GM19328 (cell line): Measurements from ENCODE around the gene ATP9B.
"Not testable (repeated sequence)": the region's sequence is repeated elsewhere in the genome, so short reads cannot be mapped to it uniquely, and the experiment has no call there.

Source experiments
- ATAC-seq: cut with Tn5 transposase; IDR thresholded peaks from one replicate; pipeline ENCODE4 v1.9.1; 2021; ENCODE audit warnings: mild to moderate bottlenecking, moderate library complexity; ENCODE audit not compliant: unreplicated experiment

ATP9B gene

DNA sequence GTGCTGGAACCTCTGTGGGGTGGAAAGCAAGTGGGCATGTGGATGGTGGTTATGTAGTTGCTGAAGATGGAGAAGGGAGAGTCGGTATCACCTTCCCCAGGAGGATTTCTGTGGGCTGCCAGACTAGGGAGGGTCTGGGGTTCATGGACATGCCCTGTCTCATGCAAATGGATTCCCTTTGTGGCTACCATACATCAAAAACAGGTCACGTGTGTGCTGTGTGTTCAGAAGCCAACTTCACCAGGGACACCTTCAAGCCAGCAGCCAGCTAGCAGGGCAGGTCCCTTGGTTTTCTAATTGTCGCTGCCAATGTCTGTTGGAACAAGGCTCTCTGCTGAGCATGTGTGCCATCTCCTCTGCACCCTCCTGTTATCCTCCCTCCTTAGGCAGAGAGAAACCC, 155.2 kb downstream of the ATP9B start:
- ATAC-seq, result no peak

DNA sequence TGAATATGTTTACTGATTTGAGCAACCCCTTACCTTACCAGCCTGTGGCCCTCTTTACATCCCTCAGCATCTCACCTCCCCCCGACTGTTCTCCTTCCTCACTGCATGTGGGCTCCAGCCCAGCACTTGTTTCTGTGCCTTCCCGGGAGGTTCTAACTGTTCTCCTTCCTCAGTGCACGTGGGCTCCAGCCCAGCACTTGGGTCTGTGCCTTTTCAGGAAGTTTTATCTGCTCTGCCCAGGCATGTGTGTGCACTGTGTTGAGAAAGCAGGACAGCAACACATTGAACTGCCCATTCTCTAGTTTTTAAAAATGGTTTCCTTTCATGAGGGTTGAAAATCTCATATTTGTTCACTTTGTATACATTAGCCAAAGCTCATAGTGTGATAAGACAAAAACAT, 158.4 kb downstream of the ATP9B start:
- no peak for ATAC-seq

DNA sequence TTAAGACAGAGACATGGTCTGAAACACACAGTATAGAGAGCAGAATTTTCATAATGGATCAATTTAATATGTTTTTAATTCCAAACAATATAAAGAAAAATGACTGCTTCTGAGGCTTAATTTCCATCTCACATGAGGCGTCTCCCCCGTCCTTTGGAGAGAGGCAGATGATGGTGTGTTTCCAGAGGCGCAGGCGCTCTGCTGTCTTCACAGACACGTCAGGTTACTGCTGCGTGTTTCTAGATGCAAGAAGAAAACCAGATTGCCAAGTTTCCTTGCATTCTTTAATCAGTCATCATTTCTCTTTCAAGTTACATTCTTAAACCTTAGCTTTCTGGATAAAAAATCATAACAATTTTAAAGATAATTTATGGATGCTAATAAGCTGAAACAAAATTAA, 160.2 kb downstream of the ATP9B start:
- no peak for ATAC-seq

DNA sequence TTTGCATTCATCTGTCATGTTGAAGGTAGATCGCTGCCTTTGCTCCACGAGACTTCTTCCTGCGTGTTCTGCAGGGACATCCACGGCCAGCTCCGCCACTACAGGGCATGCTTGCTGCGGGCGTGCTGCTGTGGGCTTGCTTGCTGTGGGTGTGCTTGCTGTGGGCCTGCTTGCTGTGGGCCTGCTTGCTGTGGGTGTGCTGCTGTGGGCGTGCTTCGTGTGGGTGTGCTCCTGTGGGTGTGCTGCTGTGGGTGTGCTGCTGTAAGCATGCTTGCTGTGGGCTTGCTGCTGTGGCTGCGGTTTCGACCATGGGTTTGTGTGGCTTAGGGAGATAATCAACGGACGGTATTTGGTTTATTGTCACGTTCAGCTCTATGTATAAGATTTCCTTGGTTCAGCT, 165.2 kb downstream of the ATP9B start:
- no peak for ATAC-seq

DNA sequence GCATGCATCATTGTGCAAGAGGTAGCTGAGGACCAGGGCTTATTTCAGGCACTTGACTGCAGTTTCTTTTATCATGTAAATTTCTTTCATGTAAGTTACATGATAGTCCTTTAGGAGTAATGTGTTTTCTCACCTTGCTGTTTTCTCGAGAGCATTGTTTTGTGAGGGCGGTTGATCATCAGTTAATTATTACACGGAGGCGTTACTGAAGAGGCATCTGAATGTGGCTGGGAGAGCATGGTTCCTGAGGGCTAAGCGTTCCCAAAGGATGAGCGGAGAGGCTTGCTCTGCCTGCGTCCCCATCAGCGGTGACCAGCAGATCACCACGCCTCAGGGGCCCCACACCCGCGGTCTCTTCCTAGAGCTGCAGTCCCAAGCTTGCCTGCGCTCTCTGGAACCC, 170.4 kb downstream of the ATP9B start:
- no peak for ATAC-seq

DNA sequence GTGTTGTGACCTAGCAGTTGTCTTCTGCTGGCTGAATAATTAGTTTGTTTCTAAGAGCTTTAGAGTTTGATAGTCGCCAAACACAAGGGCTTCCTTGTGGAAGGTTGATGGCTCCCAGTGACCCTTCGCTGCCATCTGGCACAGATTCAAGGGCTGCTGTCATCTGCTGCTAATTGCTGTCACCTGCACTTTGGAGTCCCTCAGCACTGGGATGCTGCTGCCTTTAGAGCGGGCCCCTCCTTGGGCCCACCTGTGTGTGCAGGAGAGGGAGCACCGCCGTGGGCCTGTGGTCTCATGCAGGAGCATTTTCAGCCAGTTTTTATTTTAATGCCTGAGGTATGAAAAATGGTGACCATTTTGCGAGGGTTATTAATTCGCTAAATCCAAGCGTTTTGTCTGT, 172.6 kb downstream of the ATP9B start:
- no peak for ATAC-seq

DNA sequence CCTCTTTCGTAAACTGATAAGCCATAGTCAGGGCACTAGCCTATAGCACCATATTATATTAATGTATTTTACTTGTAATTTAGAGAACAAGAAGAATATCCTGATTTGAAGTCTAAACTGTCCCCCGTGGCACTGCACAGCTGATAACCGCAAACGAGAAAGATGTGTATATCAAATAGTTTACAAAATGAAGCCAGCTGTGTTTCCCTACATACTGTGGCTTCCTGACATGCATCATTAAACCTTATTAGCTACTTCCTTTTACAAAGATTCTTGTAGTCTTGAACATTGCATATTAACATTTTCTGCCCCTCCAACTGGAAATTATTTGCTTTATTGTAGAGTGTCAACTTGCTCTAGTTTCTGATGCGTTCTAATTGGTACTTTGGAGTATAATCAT, 173.1 kb downstream of the ATP9B start:
- no peak for ATAC-seq

DNA sequence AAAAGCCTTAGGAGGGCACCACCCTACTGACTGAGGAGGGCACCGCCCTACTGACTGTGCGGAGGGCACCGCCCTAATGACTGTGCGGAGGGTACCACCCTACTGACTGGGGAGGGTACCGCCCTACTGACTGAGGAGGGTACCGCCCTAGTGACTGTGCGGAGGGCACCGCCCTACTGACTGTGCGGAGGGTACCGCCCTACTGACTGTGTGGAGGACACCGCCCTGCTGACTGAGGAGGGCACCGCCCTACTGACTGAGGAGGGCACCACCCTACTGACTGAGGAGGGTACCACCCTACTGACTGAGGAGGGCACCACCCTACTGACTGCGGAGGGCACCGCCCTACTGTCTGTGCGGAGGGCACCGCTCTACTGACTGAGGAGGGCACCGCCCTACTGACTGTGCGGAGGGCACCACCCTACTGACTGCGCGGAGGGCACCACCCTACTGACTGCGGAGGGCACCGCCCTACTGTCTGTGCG, 176.4 kb downstream of the ATP9B start:
- no peak for ATAC-seq

DNA sequence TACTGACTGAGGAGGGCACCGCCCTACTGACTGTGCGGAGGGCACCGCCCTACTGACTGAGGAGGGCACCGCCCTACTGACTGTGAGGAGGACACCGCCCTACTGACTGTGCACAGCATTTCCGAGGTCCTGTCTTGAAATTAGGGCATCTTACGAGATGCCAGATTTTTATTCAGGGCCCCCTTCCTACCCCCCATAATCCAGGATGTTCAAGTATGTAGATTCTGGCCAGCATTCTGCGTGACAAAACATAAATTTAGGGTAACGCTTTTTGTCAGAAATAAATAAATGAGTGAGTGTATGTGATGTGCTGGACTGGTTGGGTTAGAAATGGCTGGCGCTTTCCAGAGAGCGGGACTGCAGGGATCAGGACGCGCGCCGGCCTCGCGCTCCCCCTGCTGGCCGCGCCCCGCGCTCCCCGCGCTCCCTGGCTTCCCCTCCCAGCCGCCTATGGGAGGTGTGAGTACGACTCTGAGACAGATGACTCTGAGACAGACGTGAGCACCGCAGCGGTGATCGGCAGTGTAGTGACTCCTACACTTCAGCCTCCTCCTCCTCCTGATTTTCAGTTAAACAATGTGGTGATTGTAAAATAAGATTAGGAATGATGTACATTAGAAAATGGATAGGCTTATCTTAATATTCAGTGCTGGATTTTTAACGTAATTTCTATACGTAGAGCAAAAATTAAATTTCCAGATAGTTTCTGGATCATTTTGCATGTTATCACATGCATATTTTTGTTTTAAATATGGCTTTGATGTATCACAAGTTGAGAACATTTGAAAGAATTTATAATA, 177.3 kb downstream of the ATP9B start:
- ATAC-seq, result peak; percentile 99

GRCh38 chr18:79248495-79249060, 179.4 kb downstream of the ATP9B start:
- no peak for ATAC-seq

DNA sequence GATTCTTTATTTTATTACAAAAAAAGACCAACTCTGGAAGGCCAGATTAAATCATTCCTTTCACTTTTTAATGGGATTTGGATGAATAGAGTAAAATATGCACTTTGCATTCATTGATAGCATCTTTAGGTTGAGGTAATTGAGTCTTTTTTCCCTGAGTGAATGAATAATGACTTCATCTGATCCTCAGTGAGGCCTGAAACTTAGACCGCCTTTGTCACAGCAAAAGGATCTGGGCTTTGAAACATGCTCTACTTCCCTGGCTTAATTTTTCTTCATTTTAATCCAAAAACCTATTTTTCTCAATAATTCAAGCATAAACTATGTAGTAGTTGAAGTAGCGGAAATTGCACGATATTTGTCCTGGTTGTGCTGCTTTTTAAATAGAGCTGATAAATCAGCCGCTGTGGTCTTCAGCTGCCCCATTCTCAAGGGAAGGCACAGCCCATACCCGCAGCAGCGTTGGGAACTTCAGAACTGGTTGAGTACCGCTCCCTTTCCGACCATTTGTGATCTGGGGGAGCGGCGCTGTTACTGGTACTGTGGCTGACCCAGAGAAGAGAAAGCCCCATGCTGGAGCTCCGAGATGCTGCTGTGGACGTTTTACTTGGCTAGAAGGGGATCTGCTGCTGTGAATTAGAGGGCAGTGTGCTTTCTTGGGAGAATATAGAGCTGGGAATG, 181.2 kb downstream of the ATP9B start:
- no peak for ATAC-seq

DNA sequence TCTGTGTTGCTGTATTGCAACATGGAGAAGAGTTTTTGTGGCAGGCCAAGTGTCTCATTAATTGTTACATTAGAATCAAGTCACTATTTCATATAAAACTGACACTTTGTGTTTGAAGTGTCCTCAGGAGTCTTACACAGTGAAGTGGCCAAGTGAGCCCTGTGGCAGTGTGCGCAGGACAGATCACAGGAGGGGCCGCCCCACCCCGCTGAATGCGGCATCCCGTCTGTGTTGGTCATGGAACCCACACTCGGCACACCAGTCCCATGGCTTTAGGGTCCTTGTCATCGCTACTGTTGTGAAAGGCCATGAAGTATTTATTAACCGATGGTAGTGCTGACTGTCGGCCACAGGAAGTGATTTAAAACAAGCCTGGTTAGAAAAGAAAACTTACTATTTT, 181.8 kb downstream of the ATP9B start:
- no peak for ATAC-seq

DNA sequence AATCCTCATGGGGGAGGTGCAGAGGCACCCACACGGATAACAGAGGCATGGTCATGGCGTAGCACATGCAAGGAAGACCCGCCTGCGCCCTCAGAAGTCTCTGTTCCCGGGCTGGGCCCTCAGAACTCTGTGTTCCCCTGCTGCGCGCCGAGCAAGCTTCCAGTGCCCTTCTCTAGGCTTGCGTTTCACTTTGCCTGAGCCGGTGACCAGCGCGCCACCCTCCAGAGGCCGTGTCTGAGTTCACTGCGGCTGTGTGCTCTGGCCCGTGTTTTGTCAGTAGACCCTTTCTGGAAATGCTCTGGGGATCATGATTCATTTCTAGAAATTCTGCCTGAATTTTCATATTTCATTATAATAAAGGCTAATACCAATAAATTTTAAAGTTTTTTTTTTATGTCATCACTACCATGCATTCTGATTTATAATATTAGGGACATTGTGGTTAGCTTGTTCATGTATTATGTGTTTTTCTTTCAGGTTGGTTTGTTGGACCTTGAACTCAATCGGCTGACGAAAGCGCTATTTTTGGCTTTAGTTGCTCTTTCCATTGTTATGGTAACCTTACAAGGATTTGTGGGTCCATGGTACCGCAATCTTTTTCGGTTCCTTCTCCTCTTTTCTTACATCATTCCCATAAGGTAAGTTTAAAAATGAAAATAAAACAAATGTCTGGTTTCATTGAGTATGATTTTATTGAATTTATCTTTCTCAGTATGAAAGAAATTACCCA, 183.9 kb downstream of the ATP9B start:
- no peak for ATAC-seq

GRCh38 chr18:79257480-79257879, 188.3 kb downstream of the ATP9B start:
- ATAC-seq, result no peak

DNA sequence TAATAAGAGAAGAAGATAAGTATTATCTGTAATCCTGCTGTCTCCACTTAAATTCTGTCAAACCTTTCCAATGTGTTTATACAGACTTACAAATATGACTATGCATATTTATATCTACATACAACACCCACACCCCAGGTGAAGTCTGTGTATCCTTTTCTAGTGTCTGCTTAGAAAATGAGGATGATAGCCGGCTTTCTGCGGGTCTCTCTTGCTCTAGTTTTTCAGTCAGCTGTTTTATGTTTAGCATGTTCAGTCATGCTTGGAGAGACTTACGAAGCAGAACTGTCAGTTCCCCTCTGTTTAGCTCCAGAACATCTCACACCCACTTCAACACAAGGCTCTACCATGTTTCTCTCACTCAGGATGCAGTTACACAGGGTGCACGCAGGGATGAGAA, 189.3 kb downstream of the ATP9B start:
- ATAC-seq, result no peak

GRCh38 chr18:79259218-79259617, 190.0 kb downstream of the ATP9B start:
- ATAC-seq, result no peak

GRCh38 chr18:79260023-79260422, 190.8 kb downstream of the ATP9B start:
- no peak for ATAC-seq

DNA sequence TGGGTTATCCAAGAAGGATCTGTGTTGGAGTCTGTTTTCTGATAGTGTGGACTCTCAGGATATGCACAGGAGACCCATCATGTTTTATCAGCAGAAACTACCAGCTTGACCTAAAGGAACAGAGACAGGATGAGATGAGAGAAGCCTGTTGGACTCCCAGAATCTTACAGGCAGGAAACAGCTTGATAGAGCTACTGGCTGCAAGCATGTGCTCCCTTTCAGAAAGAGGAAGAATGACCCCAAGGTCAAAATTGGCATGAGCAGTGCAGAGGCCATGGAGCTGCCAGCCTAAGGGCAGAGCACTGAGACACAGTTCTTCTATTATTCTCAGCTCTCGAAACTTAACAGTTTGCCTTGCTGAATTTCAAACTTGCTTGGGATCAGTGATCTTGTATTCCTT, 191.3 kb downstream of the ATP9B start:
- ATAC-seq, result no peak

- ATAC-seq, result not testable (repeated sequence)
These were observed 195.9 kb downstream of the ATP9B start for GRCh38 chr18:79265068-79265467.

DNA sequence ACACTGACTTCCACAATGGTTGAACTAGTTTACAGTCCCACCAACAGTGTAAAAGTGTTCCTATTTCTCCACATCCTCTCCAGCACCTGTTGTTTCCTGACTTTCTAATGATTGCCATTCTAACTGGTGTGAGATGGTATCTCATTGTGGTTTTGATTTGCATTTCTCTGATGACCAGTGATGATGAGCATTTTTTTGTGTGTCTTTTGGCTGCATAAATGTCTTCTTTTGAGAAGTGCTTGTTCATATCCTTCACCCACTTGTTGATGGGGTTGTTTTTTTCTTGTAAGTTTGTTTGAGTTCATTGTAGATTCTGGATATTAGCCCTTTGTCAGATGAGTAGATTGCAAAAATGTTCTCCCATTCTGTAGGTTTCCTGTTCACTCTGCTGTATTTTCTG, 202.6 kb downstream of the ATP9B start:
- ATAC-seq, result not testable (repeated sequence)

DNA sequence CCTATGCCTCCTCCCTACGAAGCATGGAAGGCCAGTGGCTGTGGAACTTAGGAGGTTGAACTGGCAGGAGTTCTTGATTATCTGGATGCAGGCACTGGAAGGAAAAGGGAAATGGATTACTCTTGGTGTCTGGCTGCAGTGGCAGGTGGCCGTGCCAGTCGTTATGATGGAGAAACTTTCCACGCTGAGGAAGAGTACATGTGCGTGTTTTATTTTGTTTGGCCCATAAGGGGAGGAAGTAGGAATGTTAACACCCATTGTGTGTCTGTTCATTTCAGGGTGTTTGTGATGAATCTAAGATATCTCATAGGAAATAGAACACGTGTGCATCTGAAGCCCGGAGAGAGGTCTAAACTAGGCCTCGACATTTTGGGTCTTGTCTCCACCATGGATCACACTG, 203.7 kb downstream of the ATP9B start:
- ATAC-seq, result no peak
